HCT116 (cell line): ENCODE data around the gene EARS2. TPM values are rescaled to one million over a fixed set of nuclear protein-coding genes. Genes with fewer than 3 reads are reported as not detected.
"Not testable (repeated sequence)": the region's sequence is repeated elsewhere in the genome, so short reads cannot be mapped to it uniquely, and the experiment has no call there.

Experiments used
- ATAC-seq: fragments of 200-7000 bp; cut with Tn5 transposase; 2 replicates; pipeline ENCODE4 v1.9.1; 2020; ENCODE audit warnings: mild to moderate bottlenecking, moderate library complexity
- BruUV-seq: library from RNA; stranded (reverse); fragments of 400-500 nt; replicated peaks from 2 replicates; lab custom pipeline; 2021; lab: Mats Ljungman, UMichigan
- CTCF ChIA-PET: fragments of 300-600 bp; sonication (Branson Sonifier 250); formaldehyde crosslinking; loops from one replicate; lab custom pipeline; 2021; ENCODE audit warnings: antibody characterized with exemption; lab: Charles Lee
- POLR2A ChIA-PET: fragments of 300-600, 350-600 bp; sonication (Branson Sonifier 250); formaldehyde crosslinking; loops from one replicate; lab custom pipeline; 2021; ENCODE audit warnings: antibody characterized with exemption; lab: Charles Lee
- RAD21 ChIA-PET, 2 experiments: fragments of 300-600 bp; sonication (Branson Sonifier 250); formaldehyde crosslinking; loops; one replicate each; lab custom pipeline; 2023; ENCODE audit warnings: low total read pairs in 2 of 2; ENCODE audit not compliant: uncharacterized antibody in 2 of 2, unreplicated experiment in 2 of 2, low non-redundant PET in 1 of 2; lab: Charles Lee
- DNase-seq: peaks from one replicate; pipeline ENCODE4 v3.0.0-alpha.2; 2010; ENCODE audit warnings: low read depth, low spot score
- H2AFZ ChIP-seq: fragments of 200-600 bp; shearing (Covaris generic), sonication (generic); 2 replicates; pipeline ENCODE4 v1.6.1; 2017; ENCODE audit warnings: low read depth, mixed run types, mixed read lengths, antibody characterized with exemption, low read length; ENCODE audit not compliant: poor library complexity, severe bottlenecking
- H3K27ac ChIP-seq: 2 replicates; pipeline ENCODE4 v1.5.1; 2012; ENCODE audit warnings: low read depth, low read length
- H3K27me3 ChIP-seq: fragments of 200-600 bp; sonication (generic); 2 replicates; pipeline ENCODE4 v1.6.1; 2016; ENCODE audit warnings: mixed run types, low read length, mixed read lengths; ENCODE audit not compliant: insufficient read depth
- H3K36me3 ChIP-seq, 2 experiments: fragments of 200-500 bp in 1 of 2; fragments of 200-600 bp in 1 of 2; sonication (Bioruptor generic) in 1 of 2; sonication (generic) in 1 of 2; 2 replicates each; pipeline versions ENCODE4 v1.5.1 to v1.6.1; 2014 to 2016; ENCODE audit warnings: low read length in 2 of 2, inconsistent platforms in 1 of 2, mixed read lengths in 1 of 2, mixed run types in 1 of 2; ENCODE audit not compliant: insufficient read depth in 2 of 2, control insufficient read depth in 1 of 2
- H3K4me1 ChIP-seq, 2 experiments: fragments of 200-600 bp in 1 of 2; sonication (generic) in 1 of 2; 2 replicates each; pipeline versions ENCODE4 v1.5.1 to v1.6.1; 2012 to 2017; ENCODE audit warnings: low read length in 2 of 2, inconsistent platforms in 1 of 2, mild to moderate bottlenecking in 1 of 2, mixed read lengths in 1 of 2, mixed run types in 1 of 2, moderate library complexity in 1 of 2; ENCODE audit not compliant: insufficient read depth in 2 of 2, control insufficient read depth in 1 of 2
- H3K4me2 ChIP-seq: fragments of 200-600 bp; sonication (generic); 2 replicates; pipeline ENCODE4 v1.6.1; 2017; ENCODE audit warnings: mixed run types, low read length, mixed read lengths
- H3K4me3 ChIP-seq, 2 experiments: fragments of 200-600 bp in 1 of 2; sonication (generic) in 1 of 2; replicated peaks in 1 of 2; 2 replicates each; pipeline ENCODE4 v1.5.1; 2011 to 2016; ENCODE audit warnings: low read length in 2 of 2, control low read depth in 1 of 2, low read depth in 1 of 2, mild to moderate bottlenecking in 1 of 2, mixed read lengths in 1 of 2, mixed run types in 1 of 2
- H3K79me2 ChIP-seq: fragments of 200-600 bp; sonication (generic); 2 replicates; pipeline ENCODE4 v1.6.1; 2017; ENCODE audit warnings: mild to moderate bottlenecking, mixed run types, low read length, moderate library complexity, mixed read lengths; ENCODE audit not compliant: insufficient read depth
- H3K9ac ChIP-seq: fragments of 200-600 bp; sonication (generic); 2 replicates; pipeline ENCODE4 v1.6.1; 2016; ENCODE audit warnings: low read length, mixed read lengths
- H3K9me2 ChIP-seq: fragments of 200-600 bp; sonication (generic), shearing (Covaris generic); 2 replicates; pipeline ENCODE4 v1.6.1; 2017; ENCODE audit warnings: mixed run types, mild to moderate bottlenecking, moderate library complexity; ENCODE audit not compliant: insufficient read depth
- H3K9me3 ChIP-seq, 2 experiments: fragments of 200-500 bp in 1 of 2; fragments of 200-600 bp in 1 of 2; sonication (Bioruptor generic) in 1 of 2; sonication (generic) in 1 of 2; 2 replicates each; pipeline ENCODE4 v1.6.1; 2014 to 2017; ENCODE audit warnings: low read length in 2 of 2, mixed read lengths in 2 of 2, inconsistent platforms in 1 of 2, low read depth in 1 of 2, mild to moderate bottlenecking in 1 of 2, mixed run types in 1 of 2, moderate library complexity in 1 of 2; ENCODE audit not compliant: control insufficient read depth in 1 of 2, insufficient read depth in 1 of 2
- H4K20me1 ChIP-seq: fragments of 200-600 bp; sonication (generic), shearing (Covaris generic); 2 replicates; pipeline ENCODE4 v1.6.1; 2017; ENCODE audit warnings: mixed run types, mild to moderate bottlenecking, moderate library complexity; ENCODE audit not compliant: insufficient read depth
- CTCF ChIP-seq, 3 experiments: fragments of 200-600 bp in 1 of 3; sonication (generic) in 1 of 3; IDR thresholded peaks in 2 of 3; conservative IDR thresholded peaks in 1 of 3; 2 replicates each; pipeline ENCODE4 v1.5.1; 2012 to 2017; ENCODE audit warnings: low read depth in 2 of 3, low read length in 2 of 3, antibody characterized with exemption in 1 of 3, borderline replicate concordance in 1 of 3, control low read depth in 1 of 3, mild to moderate bottlenecking in 1 of 3, mixed read lengths in 1 of 3, mixed run types in 1 of 3, moderate library complexity in 1 of 3; ENCODE audit not compliant: insufficient read depth in 1 of 3
- EGR1 ChIP-seq: IDR thresholded peaks from 2 replicates; pipeline ENCODE4 v1.6.1; 2012; ENCODE audit warnings: low read depth
- EZH2phosphoT487 ChIP-seq: fragments of 200-600 bp; IDR thresholded peaks from 2 replicates; pipeline ENCODE4 v1.6.1; 2018; ENCODE audit warnings: antibody characterized with exemption, borderline replicate concordance
- POLR2A ChIP-seq: IDR thresholded peaks from 2 replicates; pipeline ENCODE4 v1.7.0; 2011; ENCODE audit warnings: borderline replicate concordance; ENCODE audit not compliant: insufficient read depth, insufficient read length; ENCODE audit errors: extremely low read depth
- TCF7L2 ChIP-seq: IDR thresholded peaks from 2 replicates; pipeline ENCODE4 v1.7.0; 2011; ENCODE audit warnings: borderline replicate concordance, inconsistent platforms; ENCODE audit not compliant: insufficient read depth, insufficient read length; ENCODE audit errors: extremely low read depth
- YY1 ChIP-seq: IDR thresholded peaks from 2 replicates; pipeline ENCODE4 v1.6.1; 2011; ENCODE audit warnings: low read length, low read depth, moderate library complexity, mild to moderate bottlenecking; ENCODE audit not compliant: insufficient replicate concordance; ENCODE audit errors: extremely low read depth
- intact Hi-C: fragments of 100-400 bp; cut with micrococcal nuclease; formaldehyde crosslinking; loops from 2 replicates; pipeline ENCODE4 v1.10.0; 2022
- total RNA-seq: library from RNA; stranded (reverse); gene quantifications from one replicate; pipeline ENCODE4 v1.2.1, GENCODE V29; 2021; ENCODE audit not compliant: unreplicated experiment

Gene EARS2
- total RNA-seq, 1 experiment from 2014 or later, result 35.6 TPM

GRCh38 chr16:23512168-23512695 lies 44.9 kb downstream of the EARS2 start:
- no peak for ATAC-seq
- Histone ChIP-seq H3K4me1 (peaks cover 2 to 19% of the 10 kb centered on the region in 2 experiments; a peak in 3 of 4 replicates), H3K27ac (no peak overlapping the region), H4K20me1 (0 out of 2 replicates have a peak, but pooled peaks cover 5% of the 10 kb centered on the region), H3K4me2 (no peak overlapping the region), H3K9ac (no peak overlapping the region), H3K4me3 (no peak overlapping the region), H3K36me3 (no peaks in the 10 kb centered on the region; a peak in 1 of 4 replicates), H3K27me3 (no peaks in the 10 kb centered on the region), H3K9me2 (no peaks in the 10 kb centered on the region), H3K79me2 (peaks cover 26% of the 10 kb centered on the region), H2AFZ (no peak overlapping the region), H3K9me3 (no peaks in the 10 kb centered on the region)
- BruUV-seq, result no TSS peak
- DNase-seq, result no peak
- intact Hi-C loops, result no loop called here
- RAD21 ChIA-PET, result no interaction called here
- POLR2A ChIA-PET, result no interaction called here
- no peak for TF ChIP-seq YY1
- CTCF ChIA-PET, result no interaction called here

- Histone ChIP-seq H3K4me3 (no peak overlapping the region), H3K9me3 (no peaks in the 10 kb centered on the region), H3K9ac (no peak overlapping the region), H3K4me2 (no peak overlapping the region), H2AFZ (no peak overlapping the region), H3K4me1 (peaks cover 2 to 24% of the 10 kb centered on the region in 2 experiments; a peak in 3 of 4 replicates), H3K27ac (no peak overlapping the region), H4K20me1 (0 out of 2 replicates have a peak, but pooled peaks cover 5% of the 10 kb centered on the region), H3K79me2 (peaks cover 31% of the 10 kb centered on the region), H3K36me3 (no peaks in the 10 kb centered on the region; a peak in 1 of 4 replicates), H3K27me3 (no peaks in the 10 kb centered on the region), H3K9me2 (no peaks in the 10 kb centered on the region)
- intact Hi-C loops, result no loop called here
- no TSS peak for BruUV-seq
- ATAC-seq, result no peak
- POLR2A ChIA-PET, result no interaction called here
- RAD21 ChIA-PET, result no interaction called here
- no peak for DNase-seq
- TF ChIP-seq EZH2phosphoT487 (no peak), CTCF (IDR thresholded peaks at IDR 0.05 in 2 of 3, conservative IDR thresholded peaks at IDR 0.05 in 1 of 3; ENCODE audit: borderline replicate concordance in 1 of 3, insufficient read depth in 1 of 3, low read depth in 2 of 3, low read length in 2 of 3) (no peak), POLR2A (no peak), EGR1 (no peak), YY1 (no peak), TCF7L2 (no peak)
- CTCF ChIA-PET, result no interaction called here
Measured at GRCh38 chr16:23511731-23512130, 45.4 kb downstream of the EARS2 start.

GRCh38 chr16:23510915-23511270 lies 46.3 kb downstream of the EARS2 start:
- H3K79me2 ChIP-seq, result peaks cover 40% of the 10 kb centered on the region
- H4K20me1 ChIP-seq, POLR2A ChIA-PET, H3K27me3 ChIP-seq, DNase-seq, H3K9me3 ChIP-seq, H3K36me3 ChIP-seq, H2AFZ ChIP-seq, CTCF ChIA-PET, intact Hi-C loops, H3K9me2 ChIP-seq, ATAC-seq: not testable (repeated sequence)
- RAD21 ChIA-PET, result interaction anchor here (0.7 kb wide), 2 partner anchors 514 to 998 kb away, joined by 3 read pairs; no protein-coding TSS in a partner anchor
- H3K4me3 ChIP-seq, result peak overlapping the region; percentile 64 to 78
- H3K4me2 ChIP-seq, result peak overlapping the region; percentile 78
- H3K9ac ChIP-seq, result peak overlapping the region; percentile 80
- H3K4me1 ChIP-seq, result peaks cover 3 to 32% of the 10 kb centered on the region in 2 experiments; a peak in 3 of 4 replicates
- TSS peak; percentile 41 for BruUV-seq
- H3K27ac ChIP-seq, result peak overlapping the region; percentile 40; the same call in 1 of the 2 replicates
